T-helper 2 cell treated with Interferon-gamma antibody and Interleukin-4, amounts not matched to agents 100 ng/mL and 5 ng/mL, for 36 hours (primary cell): ENCODE results near the gene RHOF. TPM values are rescaled to one million over a fixed set of nuclear protein-coding genes. Genes with fewer than 3 reads are reported as not detected.

Experiments used
- intact Hi-C: fragments of 100-400 bp; cut with micrococcal nuclease; formaldehyde crosslinking; loops from one replicate; pipeline ENCODE4 v1.15.1; 2023
- total RNA-seq: library from RNA; stranded (reverse); gene quantifications from 2 replicates; pipeline ENCODE4 v1.2.3, GENCODE V29; 2022

RHOF gene
- 108 and 116 TPM in 2 replicates for total RNA-seq

GRCh38 chr12:121793440-121793837 is at the start of gene RHOF:
Gene RHOF (minus strand): TSS chr12:121793688. CDS start chr12:121793633, 55 bp downstream.
- intact Hi-C loops, result loop anchor here (10.0 kb wide), 1 partner anchor 1181 kb away; the partner anchor contains the start of gene OGFOD2

- intact Hi-C loops, result loop anchor here (1.0 to 5.0 kb wide), 6 partner anchors 27 to 387 kb away; partner anchors contain the start of genes CFAP251, DIABLO and PSMD9
Observed at GRCh38 chr12:121839993-121840761, 46.7 kb upstream of the RHOF start.

GRCh38 chr12:121839106-121839992 is 45.9 kb upstream of the RHOF start:
- intact Hi-C loops, result loop anchor here (1.0 to 5.0 kb wide), 6 partner anchors 27 to 388 kb away; partner anchors contain the start of genes CFAP251, DIABLO and PSMD9

- intact Hi-C loops, result loop anchor here (2.0 to 5.0 kb wide), 3 partner anchors 25 to 389 kb away; partner anchors contain the start of gene DIABLO
Observed at GRCh38 chr12:121838126-121838525, 44.6 kb upstream of the RHOF start.

GRCh38 chr12:121837680-121838079 is 44.2 kb upstream of the RHOF start:
- intact Hi-C loops, result loop anchor here (2.0 to 5.0 kb wide), 3 partner anchors 25 to 390 kb away; partner anchors contain the start of gene DIABLO

GRCh38 chr12:121831571-121832245 is 38.2 kb upstream of the RHOF start:
- intact Hi-C loops, result no loop called here

- intact Hi-C loops, result no loop called here
Observed at GRCh38 chr12:121830588-121831265, 37.2 kb upstream of the RHOF start.

GRCh38 chr12:121830134-121830533 is 36.6 kb upstream of the RHOF start:
- intact Hi-C loops, result no loop called here

GRCh38 chr12:121829250-121829918 is 35.9 kb upstream of the RHOF start:
- intact Hi-C loops, result no loop called here

GRCh38 chr12:121828826-121829225 is 35.3 kb upstream of the RHOF start:
- intact Hi-C loops, result no loop called here

- intact Hi-C loops, result no loop called here
Observed at GRCh38 chr12:121828306-121828705, 34.8 kb upstream of the RHOF start.

GRCh38 chr12:121827351-121828099 is 34.0 kb upstream of the RHOF start:
- intact Hi-C loops, result no loop called here

GRCh38 chr12:121826318-121827150 is 33.0 kb upstream of the RHOF start:
- intact Hi-C loops, result no loop called here

GRCh38 chr12:121825041-121825523 is 31.6 kb upstream of the RHOF start:
- intact Hi-C loops, result no loop called here

- intact Hi-C loops, result no loop called here
Observed at GRCh38 chr12:121823727-121824115, 30.2 kb upstream of the RHOF start.

- intact Hi-C loops, result no loop called here
Observed at GRCh38 chr12:121823101-121823726, 29.7 kb upstream of the RHOF start.

- intact Hi-C loops, result no loop called here
Observed at GRCh38 chr12:121822393-121823100, 29.1 kb upstream of the RHOF start.
